Breast epithelium (tissue), 4 donors: ENCODE data around the gene HOOK2. TPM values are rescaled to one million over a fixed set of nuclear protein-coding genes. Genes with fewer than 3 reads are reported as not detected.
A peak's percentile ranks its signal among the peaks of the same experiment; 100 is the strongest.

ENCODE experiments used
- DNase-seq, 2 donors: peaks; one replicate each; pipeline ENCODE4 v3.0.0-alpha.2; 2019; ENCODE audit warnings: low spot score in 2 of 2
- H3K27ac ChIP-seq, 2 donors: fragments of 200-600 bp; sonication (generic) in 1 of 2; one replicate each; pipeline ENCODE4 v1.5.1; 2016 to 2019; ENCODE audit warnings: mild to moderate bottlenecking in 1 of 2
- H3K27me3 ChIP-seq, 2 donors: fragments of 200-600 bp; sonication (generic) in 1 of 2; one replicate each; pipeline versions ENCODE4 v1.5.1 to v1.6.0; 2017 to 2019; ENCODE audit warnings: control low read depth in 1 of 2, mild to moderate bottlenecking in 1 of 2
- H3K36me3 ChIP-seq: fragments of 200-600 bp; one replicate; pipeline ENCODE4 v1.5.1; 2019
- H3K4me1 ChIP-seq, 2 donors: fragments of 200-600 bp; sonication (generic); one replicate each; pipeline ENCODE4 v1.5.1; 2016 to 2019; ENCODE audit warnings: control low read depth in 1 of 2
- H3K4me3 ChIP-seq, 3 donors: fragments of 200-600 bp; sonication (generic); 1 replicate in 2 of 3; 2 replicates in 1 of 3; pipeline ENCODE4 v1.5.1; 2016 to 2019; ENCODE audit warnings: mild to moderate bottlenecking in 3 of 3, moderate library complexity in 2 of 3
- H3K9me3 ChIP-seq, 2 donors: fragments of 200-600 bp; sonication (generic) in 1 of 2; one replicate each; pipeline ENCODE4 v1.5.1; 2016 to 2019; ENCODE audit warnings: control low read depth in 1 of 2
- POLR2A ChIP-seq: fragments of 450-650 bp; IDR thresholded peaks from one replicate; pipeline ENCODE4 v1.6.1; 2016; ENCODE audit warnings: antibody characterized with exemption, mild to moderate bottlenecking, moderate library complexity
- POLR2AphosphoS5 ChIP-seq, 3 donors: sonication (generic); formaldehyde crosslinking; IDR thresholded peaks; one replicate each; pipeline ENCODE4 v1.6.1; 2017; ENCODE audit warnings: antibody characterized with exemption in 3 of 3
- intact Hi-C: fragments of 100-400 bp; cut with DNase I; formaldehyde crosslinking; loops from one replicate; pipeline ENCODE4 v1.15.1; 2023; ENCODE audit warnings: low total_unique reads
- total RNA-seq, 3 donors: library from RNA; depleted of rRNA; stranded (reverse); fragments of >200 nt; gene quantifications; one replicate each; pipeline ENCODE4 v1.1.0, GENCODE V29; 2016
- TF ChIP-seq, protein P1 (sequence below), 3 donors: fragments of 450-650 bp; IDR thresholded peaks; one replicate each; pipeline ENCODE4 v1.5.1; 2016 to 2017; ENCODE audit warnings: antibody characterized with exemption in 3 of 3, mild to moderate bottlenecking in 3 of 3, moderate library complexity in 3 of 3

HOOK2 gene
- total RNA-seq, 3 donors from 2014 or later, result 45.8 to 101 (median 98.6) TPM

DNA sequence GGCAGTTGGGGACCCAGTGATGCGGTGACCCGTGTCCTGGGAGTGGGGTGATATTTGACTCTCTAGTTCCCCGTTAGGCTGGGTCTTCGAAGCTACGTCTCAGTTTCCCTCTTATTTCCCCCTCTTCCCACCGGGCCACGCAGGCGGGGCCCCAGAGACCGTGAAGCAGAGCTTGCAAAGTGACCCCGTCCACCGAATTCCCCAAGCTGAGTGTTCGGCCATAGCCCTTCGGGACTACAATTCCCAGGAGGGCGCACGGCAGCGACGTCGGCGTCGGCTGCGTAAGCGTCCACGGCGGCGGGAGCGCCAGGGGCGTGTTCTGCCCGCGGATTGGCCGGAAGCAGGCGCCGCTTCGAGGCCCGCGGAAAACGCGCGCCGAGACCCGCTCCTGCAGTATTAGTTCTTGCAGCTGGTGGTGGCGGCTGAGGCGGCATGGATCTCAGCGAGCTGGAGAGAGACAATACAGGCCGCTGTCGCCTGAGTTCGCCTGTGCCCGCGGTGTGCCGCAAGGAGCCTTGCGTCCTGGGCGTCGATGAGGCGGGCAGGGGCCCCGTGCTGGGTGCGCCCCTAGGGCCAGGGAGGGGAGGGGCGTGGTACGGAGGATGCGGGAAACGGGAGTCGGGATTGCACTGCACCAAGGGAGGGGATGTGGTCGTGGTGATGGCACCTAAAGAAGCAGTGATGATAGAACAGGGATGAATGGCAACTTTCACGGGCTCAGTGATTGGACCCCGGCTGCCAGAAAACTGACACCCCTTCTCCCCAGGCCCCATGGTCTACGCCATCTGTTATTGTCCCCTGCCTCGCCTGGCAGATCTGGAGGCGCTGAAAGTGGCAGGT is 31.1 kb upstream of the HOOK2 start, which contains the start of gene RNASEH2A:
RNASEH2A (plus strand) TSS at position 343 of the 840 bp plus-strand sequence; CDS start at position 433, 90 bp downstream.
- intact Hi-C loops, result loop anchor here (5.0 kb wide), 1 partner anchor 39 kb away; no protein-coding TSS in a partner anchor
- peak; percentile 74 to 86 for DNase-seq
- Histone ChIP-seq H3K27me3 (no peaks in the 10 kb centered on the region), H3K4me1 (peaks cover 0 to 5% of the 10 kb centered on the region in 2 donors), H3K4me3 (peak within 1 kb of the TSS; percentile 53 to 83 (median 71)), H3K27ac (peak within 1 kb of the TSS; percentile 59 to 68), H3K36me3 (no peaks in the 10 kb centered on the region), H3K9me3 (no peaks in the 10 kb centered on the region)
- TF ChIP-seq, protein P1, sequence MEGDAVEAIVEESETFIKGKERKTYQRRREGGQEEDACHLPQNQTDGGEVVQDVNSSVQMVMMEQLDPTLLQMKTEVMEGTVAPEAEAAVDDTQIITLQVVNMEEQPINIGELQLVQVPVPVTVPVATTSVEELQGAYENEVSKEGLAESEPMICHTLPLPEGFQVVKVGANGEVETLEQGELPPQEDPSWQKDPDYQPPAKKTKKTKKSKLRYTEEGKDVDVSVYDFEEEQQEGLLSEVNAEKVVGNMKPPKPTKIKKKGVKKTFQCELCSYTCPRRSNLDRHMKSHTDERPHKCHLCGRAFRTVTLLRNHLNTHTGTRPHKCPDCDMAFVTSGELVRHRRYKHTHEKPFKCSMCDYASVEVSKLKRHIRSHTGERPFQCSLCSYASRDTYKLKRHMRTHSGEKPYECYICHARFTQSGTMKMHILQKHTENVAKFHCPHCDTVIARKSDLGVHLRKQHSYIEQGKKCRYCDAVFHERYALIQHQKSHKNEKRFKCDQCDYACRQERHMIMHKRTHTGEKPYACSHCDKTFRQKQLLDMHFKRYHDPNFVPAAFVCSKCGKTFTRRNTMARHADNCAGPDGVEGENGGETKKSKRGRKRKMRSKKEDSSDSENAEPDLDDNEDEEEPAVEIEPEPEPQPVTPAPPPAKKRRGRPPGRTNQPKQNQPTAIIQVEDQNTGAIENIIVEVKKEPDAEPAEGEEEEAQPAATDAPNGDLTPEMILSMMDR (IDR thresholded peaks at IDR 0.05), result no peak
- TF ChIP-seq POLR2AphosphoS5 (IDR thresholded peaks at IDR 0.05) (peak; percentile 39 to 51 (median 41)), POLR2A (no peak)

DNA sequence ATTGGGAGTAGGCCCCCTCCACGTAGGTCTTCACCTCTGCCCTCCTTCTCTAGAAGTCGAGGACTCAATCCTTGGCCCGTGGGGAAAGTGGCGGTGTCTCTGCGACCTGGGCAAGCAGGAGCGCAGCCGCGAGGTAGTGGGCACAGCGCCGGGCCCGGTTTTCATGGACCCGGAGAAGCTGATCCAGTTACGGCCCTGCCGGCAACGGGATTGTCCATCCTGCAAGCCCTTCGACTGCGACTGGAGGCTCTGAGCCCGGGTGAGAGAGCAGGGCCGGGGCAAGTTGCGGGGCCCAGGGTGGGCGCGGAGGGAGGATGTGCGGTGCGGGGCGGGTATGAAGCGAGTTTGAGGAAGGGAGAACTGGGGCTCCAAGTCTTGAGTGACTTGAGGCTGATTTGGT is 28.7 kb upstream of the HOOK2 start:
- Histone ChIP-seq H3K27ac (no peak overlapping the region), H3K36me3 (no peaks in the 10 kb centered on the region), H3K9me3 (no peaks in the 10 kb centered on the region), H3K4me1 (peaks cover 0 to 12% of the 10 kb centered on the region in 2 donors), H3K27me3 (no peaks in the 10 kb centered on the region), H3K4me3 (no peak overlapping the region)
- TF ChIP-seq POLR2A (no peak), POLR2AphosphoS5 (IDR thresholded peaks at IDR 0.05) (no peak)
- TF ChIP-seq, protein P1 (IDR thresholded peaks at IDR 0.05), result no peak
- no peak for DNase-seq
- intact Hi-C loops, result no loop called here

DNA sequence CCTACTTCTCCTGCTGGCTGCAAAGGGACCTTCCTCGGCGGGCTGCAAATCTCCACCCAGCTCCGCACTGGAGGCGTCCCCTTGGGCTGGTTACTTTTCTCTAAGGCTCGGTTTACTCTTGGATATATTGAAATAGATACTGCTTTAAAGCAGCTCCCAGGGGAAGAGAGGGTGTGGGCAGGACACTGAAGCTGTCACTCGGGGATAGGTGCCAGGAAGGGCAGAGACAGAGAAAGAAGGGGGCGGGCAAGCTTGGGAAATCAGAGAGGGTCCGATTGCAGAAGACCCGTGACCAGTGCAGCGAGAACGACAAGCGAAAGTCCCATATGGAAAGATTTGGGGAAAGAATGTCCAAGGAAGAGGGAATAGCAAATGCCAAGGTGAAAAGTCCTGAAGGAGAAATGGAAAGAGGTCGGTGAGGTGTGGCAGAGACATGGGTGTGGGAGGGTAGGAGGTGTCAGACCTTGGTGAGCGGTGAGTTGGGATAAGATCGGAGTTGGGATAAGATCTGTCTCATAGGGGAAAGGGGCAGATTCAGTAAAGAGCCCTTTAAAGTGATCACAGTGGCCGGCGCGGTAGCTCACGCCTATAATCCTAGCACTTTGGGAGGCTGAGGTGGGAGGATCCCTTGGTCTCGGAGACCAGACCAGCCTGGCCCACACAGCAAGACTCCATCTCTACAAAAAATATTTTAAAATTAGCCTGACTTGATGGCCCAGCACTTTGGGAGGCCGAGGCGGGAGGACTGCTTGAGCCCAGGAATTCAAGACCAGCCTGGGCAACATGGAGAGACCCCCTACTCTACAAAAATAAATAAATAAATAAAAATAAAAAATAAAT is 27.1 kb upstream of the HOOK2 start:
- DNase-seq, result no peak
- peak overlapping the region; percentile 74 to 87 for H3K27ac ChIP-seq
- TF ChIP-seq, protein P1 (IDR thresholded peaks at IDR 0.05), result no peak
- TF ChIP-seq POLR2A, result no peak
- intact Hi-C loops, result no loop called here
- H3K36me3 ChIP-seq, result no peaks in the 10 kb centered on the region
- H3K9me3 ChIP-seq, result no peaks in the 10 kb centered on the region
- H3K4me3 ChIP-seq, result peak overlapping the region; percentile 77 to 96 (median 89)
- H3K4me1 ChIP-seq, result peaks cover 0 to 12% of the 10 kb centered on the region in 2 donors
- no peaks in the 10 kb centered on the region for H3K27me3 ChIP-seq

DNA sequence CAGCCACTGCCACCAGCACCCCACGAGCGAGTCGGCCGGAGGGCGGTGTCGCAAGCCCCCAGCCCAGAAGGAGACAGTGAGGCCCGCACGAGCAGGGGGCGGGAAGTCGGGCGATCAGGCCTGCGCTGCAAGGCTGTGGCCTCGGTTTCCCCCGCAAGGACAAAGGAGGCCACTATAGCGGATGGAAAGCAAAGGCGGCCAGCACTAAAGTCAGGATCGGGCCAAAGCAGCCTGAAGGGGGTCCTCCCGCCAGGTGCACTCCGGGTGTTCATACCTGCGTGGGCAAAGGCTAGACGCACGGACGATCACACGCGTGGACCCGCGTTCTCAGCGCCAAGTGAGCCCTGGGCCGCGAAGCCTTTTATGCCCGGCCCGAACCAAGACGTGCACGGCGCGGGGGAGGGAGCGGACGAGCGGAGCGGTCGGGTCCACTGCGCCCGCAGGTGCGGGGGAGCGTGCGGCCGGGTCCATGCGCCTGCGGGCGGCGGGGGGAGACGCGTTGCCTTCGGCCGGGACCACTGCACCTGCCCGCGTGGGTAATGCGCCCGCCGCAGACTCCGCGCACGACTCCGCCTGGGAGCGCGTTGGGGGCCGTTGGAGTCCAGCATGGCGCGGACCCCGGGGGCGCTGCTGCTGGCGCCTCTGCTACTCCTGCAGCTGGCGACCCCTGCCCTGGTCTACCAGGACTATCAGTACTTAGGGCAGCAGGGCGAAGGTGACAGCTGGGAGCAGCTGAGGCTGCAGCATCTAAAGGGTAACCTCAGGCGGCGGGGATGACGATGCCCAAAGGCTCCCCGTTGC is 26.3 kb upstream of the HOOK2 start, which contains the start of the genes PRDX2 and THSD8:
PRDX2 (minus strand) TSS at position 335 of the 801 bp plus-strand sequence. CDS start 539 bp downstream, outside the sequence.
THSD8 (plus strand) TSS at position 604 of the 801 bp plus-strand sequence; CDS start at position 607, 3 bp downstream.
- intact Hi-C loops, result no loop called here
- TF ChIP-seq, protein P1 (IDR thresholded peaks at IDR 0.05), result peak in 1 of 3 donors; percentile 13
- TF ChIP-seq POLR2AphosphoS5 (IDR thresholded peaks at IDR 0.05), result peak; percentile 70 to 83 (median 83)
- peak; percentile 51 for TF ChIP-seq POLR2A
- peak within 1 kb of the TSS; percentile 74 to 87 for H3K27ac ChIP-seq
- no peaks in the 10 kb centered on the region for H3K9me3 ChIP-seq
- H3K36me3 ChIP-seq, result no peaks in the 10 kb centered on the region
- peak in 1 of 2 donors; percentile 76 for DNase-seq
- H3K27me3 ChIP-seq, result no peaks in the 10 kb centered on the region
- peak within 1 kb of the TSS; percentile 77 to 96 (median 89) for H3K4me3 ChIP-seq
- H3K4me1 ChIP-seq, result peaks cover 0 to 7% of the 10 kb centered on the region in 2 donors
